Fibroblast of pulmonary artery (primary cell): ENCODE data around the gene MAD2L1BP.

ENCODE experiments used
- DNase-seq: peaks from one replicate; pipeline ENCODE4 v3.0.0-alpha.2; 2010; ENCODE audit warnings: low read depth
- H3K4me3 ChIP-seq: replicated peaks from 2 replicates; pipeline ENCODE4 v1.5.1; 2011; ENCODE audit warnings: low read depth, mild to moderate bottlenecking, control low read depth, low read length, moderate library complexity
- TF ChIP-seq, protein P1 (sequence below): IDR thresholded peaks from 2 replicates; pipeline ENCODE4 v1.5.1; 2011; ENCODE audit warnings: mild to moderate bottlenecking, control low read depth, low read length, inconsistent platforms; ENCODE audit errors: missing control alignments

Gene MAD2L1BP

DNA sequence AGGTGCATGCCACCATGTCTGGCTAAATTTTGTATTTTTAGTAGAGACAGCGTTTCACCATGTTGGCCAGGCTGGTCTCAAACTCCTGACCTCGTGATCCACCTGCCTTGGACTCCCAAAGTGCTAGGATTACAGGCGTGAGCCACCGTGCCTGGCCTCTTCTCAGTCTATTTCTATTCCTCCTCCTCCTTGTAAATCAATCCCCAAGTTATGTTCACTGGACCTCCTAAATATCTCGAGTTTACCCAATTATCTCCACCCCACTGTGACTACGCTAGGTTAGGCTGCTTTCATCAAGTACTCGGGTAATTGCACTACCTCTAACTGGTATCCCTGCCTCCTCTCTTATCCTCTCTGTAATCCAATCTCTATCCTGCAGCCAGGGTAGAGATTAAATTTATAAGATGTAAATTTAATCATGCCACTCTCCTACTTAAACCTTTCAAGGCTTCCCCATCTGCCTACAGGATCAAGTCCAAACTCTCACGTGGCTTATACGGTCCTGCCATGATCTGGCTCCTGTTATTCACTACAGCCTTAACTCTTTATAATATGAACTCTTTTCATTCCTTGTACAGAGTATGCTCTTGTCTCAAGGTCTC, 837 bp upstream of the MAD2L1BP start:
- no peak overlapping the region for H3K4me3 ChIP-seq
- no peak for DNase-seq
- TF ChIP-seq, protein P1, sequence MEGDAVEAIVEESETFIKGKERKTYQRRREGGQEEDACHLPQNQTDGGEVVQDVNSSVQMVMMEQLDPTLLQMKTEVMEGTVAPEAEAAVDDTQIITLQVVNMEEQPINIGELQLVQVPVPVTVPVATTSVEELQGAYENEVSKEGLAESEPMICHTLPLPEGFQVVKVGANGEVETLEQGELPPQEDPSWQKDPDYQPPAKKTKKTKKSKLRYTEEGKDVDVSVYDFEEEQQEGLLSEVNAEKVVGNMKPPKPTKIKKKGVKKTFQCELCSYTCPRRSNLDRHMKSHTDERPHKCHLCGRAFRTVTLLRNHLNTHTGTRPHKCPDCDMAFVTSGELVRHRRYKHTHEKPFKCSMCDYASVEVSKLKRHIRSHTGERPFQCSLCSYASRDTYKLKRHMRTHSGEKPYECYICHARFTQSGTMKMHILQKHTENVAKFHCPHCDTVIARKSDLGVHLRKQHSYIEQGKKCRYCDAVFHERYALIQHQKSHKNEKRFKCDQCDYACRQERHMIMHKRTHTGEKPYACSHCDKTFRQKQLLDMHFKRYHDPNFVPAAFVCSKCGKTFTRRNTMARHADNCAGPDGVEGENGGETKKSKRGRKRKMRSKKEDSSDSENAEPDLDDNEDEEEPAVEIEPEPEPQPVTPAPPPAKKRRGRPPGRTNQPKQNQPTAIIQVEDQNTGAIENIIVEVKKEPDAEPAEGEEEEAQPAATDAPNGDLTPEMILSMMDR: no peak

DNA sequence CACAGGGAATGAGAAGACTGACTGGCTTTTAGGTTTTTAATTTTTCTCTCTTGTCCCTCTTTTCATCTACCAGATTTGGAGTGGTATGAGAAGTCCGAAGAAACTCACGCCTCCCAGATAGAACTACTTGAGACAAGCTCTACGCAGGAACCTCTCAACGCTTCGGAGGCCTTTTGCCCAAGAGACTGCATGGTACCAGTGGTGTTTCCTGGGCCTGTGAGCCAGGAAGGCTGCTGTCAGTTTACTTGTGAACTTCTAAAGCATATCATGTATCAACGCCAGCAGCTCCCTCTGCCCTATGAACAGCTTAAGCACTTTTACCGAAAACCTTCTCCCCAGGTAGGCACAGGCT, 644 bp downstream of the MAD2L1BP start:
- TF ChIP-seq, protein P1: no peak
- peak; percentile 17 for DNase-seq
- H3K4me3 ChIP-seq: peak overlapping the region; percentile 97

- DNase-seq: no peak
- TF ChIP-seq, protein P1: no peak
- no peak overlapping the region for H3K4me3 ChIP-seq
Observed at GRCh38 chr6:43639984-43640800, 4.6 kb downstream of the MAD2L1BP start.

DNA sequence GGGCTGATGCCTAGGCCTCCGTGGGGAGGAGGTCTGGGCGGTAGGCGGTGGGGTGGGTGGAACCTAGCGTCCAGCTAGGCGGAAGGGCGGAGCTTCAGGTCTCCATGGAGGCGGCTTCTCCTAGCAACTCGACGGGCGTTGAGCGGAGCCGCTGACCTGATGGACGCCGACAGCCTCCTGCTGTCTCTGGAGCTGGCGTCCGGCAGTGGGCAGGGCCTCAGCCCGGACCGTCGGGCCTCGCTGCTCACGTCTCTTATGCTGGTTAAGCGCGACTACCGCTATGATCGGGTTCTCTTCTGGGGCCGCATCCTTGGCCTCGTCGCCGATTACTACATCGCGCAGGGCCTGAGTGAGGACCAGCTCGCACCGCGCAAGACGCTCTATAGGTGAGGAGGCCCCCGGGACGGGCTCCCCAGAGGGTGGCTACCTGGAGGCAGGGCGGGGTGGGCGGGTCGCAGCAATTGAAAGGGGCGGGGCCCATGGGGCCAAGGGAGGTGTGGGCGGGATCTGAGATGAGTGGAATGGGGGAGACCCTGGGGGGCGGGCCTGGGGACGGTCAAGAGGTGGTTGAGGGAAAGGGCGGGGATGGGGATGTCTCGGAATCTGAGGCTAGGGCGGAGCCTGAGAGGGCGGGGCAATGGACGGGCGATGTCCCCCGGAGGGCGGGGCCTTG, 9.4 kb downstream of the MAD2L1BP start, which contains the start of gene RSPH9:
Gene RSPH9 (plus strand): TSS at position 97 of the 673 bp plus-strand sequence. CDS start 63 bp downstream, at position 160.
- TF ChIP-seq, protein P1: no peak
- peak; percentile 66 for DNase-seq
- H3K4me3 ChIP-seq: peak within 1 kb of the TSS; percentile 55

GRCh38 chr6:43645613-43645964, 9.9 kb downstream of the MAD2L1BP start:
- TF ChIP-seq, protein P1: no peak
- peak overlapping the region; percentile 55 for H3K4me3 ChIP-seq
- DNase-seq: no peak

DNA sequence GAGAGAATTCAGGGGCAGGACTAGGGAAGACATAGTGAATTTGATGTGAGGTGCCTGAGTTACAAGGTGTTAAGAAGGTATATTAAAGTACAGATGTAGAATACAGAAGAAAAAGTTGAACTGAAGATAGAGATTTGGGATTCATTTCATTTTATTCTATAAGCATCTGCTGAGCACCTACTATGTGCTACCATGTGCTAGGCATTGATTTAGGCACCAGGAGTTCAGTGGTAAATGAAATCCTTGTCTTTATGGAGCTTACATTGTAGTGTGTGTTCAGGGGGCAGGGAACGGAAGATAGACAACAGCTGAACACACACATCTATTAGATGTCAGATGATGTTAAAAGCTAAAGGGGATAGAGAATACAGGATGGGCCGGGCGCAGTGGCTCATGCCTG, 12.0 kb downstream of the MAD2L1BP start:
- no peak overlapping the region for H3K4me3 ChIP-seq
- no peak for DNase-seq
- TF ChIP-seq, protein P1: no peak
